Testis (tissue), 2 donors: ENCODE data around the gene MRPL53.
A peak's percentile ranks its signal among the peaks of the same experiment; 100 is the strongest.

Source experiments
- CTCF ChIP-seq, 3 experiments: fragments of 450-650 bp in 2 of 3; fragments of 200-600 bp in 1 of 3; sonication (generic) in 1 of 3; IDR thresholded peaks; one replicate each; pipeline ENCODE4 v1.5.1; 2016 to 2019; ENCODE audit warnings: antibody characterized with exemption in 3 of 3, mild to moderate bottlenecking in 2 of 3, moderate library complexity in 1 of 3
- POLR2A ChIP-seq: fragments of 450-650 bp; IDR thresholded peaks from one replicate; pipeline ENCODE4 v1.6.1; 2017; ENCODE audit warnings: antibody characterized with exemption, mild to moderate bottlenecking, moderate library complexity

GRCh38 chr2:74454654-74455511 is 17.6 kb downstream of the MRPL53 start, which contains the start of gene INO80B:
- TF ChIP-seq CTCF (IDR thresholded peaks at IDR 0.05), result peak in 1 of 3 experiments; percentile 3
- no peak for TF ChIP-seq POLR2A
